Breast epithelium (tissue), 3 donors: ENCODE measurements around the gene UCK2.

Experiments used
- CTCF ChIP-seq, 3 donors: fragments of 450-650 bp; IDR thresholded peaks; one replicate each; pipeline ENCODE4 v1.5.1; 2016 to 2017; ENCODE audit warnings: antibody characterized with exemption in 3 of 3, mild to moderate bottlenecking in 3 of 3, moderate library complexity in 3 of 3
- POLR2A ChIP-seq: fragments of 450-650 bp; IDR thresholded peaks from one replicate; pipeline ENCODE4 v1.6.1; 2016; ENCODE audit warnings: antibody characterized with exemption, mild to moderate bottlenecking, moderate library complexity
- POLR2AphosphoS5 ChIP-seq, 3 donors: sonication (generic); formaldehyde crosslinking; IDR thresholded peaks; one replicate each; pipeline ENCODE4 v1.6.1; 2017; ENCODE audit warnings: antibody characterized with exemption in 3 of 3

GRCh38 chr1:165845569-165845968, 18.2 kb downstream of the UCK2 start:
- TF ChIP-seq CTCF (IDR thresholded peaks at IDR 0.05) = no peak
- no peak for TF ChIP-seq POLR2A
- TF ChIP-seq POLR2AphosphoS5 (IDR thresholded peaks at IDR 0.05) = no peak
